Mucosa of rectum (tissue), 2 donors: ENCODE results near the gene C15orf62.

ENCODE experiments used
- H3K27ac ChIP-seq, 2 donors: one replicate each; pipeline ENCODE4 v1.7.0; 2013; ENCODE audit warnings: inconsistent platforms in 2 of 2, low read depth in 2 of 2, low read length in 2 of 2
- H3K27me3 ChIP-seq, 2 donors: one replicate each; pipeline ENCODE4 v1.7.0; 2013; ENCODE audit warnings: low read length in 2 of 2; ENCODE audit not compliant: control insufficient read depth in 2 of 2, insufficient read depth in 2 of 2
- H3K36me3 ChIP-seq, 2 donors: one replicate each; pipeline ENCODE4 v1.7.0; 2013; ENCODE audit warnings: low read length in 2 of 2; ENCODE audit not compliant: control insufficient read depth in 2 of 2, insufficient read depth in 2 of 2
- H3K4me1 ChIP-seq, 2 donors: one replicate each; pipeline ENCODE4 v1.7.0; 2013; ENCODE audit warnings: low read length in 2 of 2, mild to moderate bottlenecking in 1 of 2; ENCODE audit not compliant: control insufficient read depth in 2 of 2, insufficient read depth in 2 of 2
- H3K4me3 ChIP-seq, 2 donors: one replicate each; pipeline ENCODE4 v1.7.0; 2013; ENCODE audit warnings: low read length in 2 of 2
- H3K9ac ChIP-seq, 2 donors: one replicate each; pipeline ENCODE4 v1.7.0; 2013; ENCODE audit warnings: low read length in 2 of 2, low read depth in 1 of 2, mild to moderate bottlenecking in 1 of 2
- H3K9me3 ChIP-seq, 2 donors: one replicate each; pipeline ENCODE4 v1.7.0; 2013; ENCODE audit warnings: low read length in 2 of 2; ENCODE audit not compliant: control insufficient read depth in 2 of 2
- donor health status: healthy.
- donor health status: Normal muscosa, but diverticular disease.

C15orf62 gene

GRCh38 chr15:40775740-40776536, 6.2 kb downstream of the C15orf62 start:
- Histone ChIP-seq H3K36me3 (peaks cover 53 to 61% of the 10 kb centered on the region in 2 donors), H3K27me3 (no peaks in the 10 kb centered on the region), H3K9ac (no peak overlapping the region), H3K4me3 (no peak overlapping the region), H3K4me1 (peaks cover 0 to under 1% of the 10 kb centered on the region in 2 donors), H3K27ac (no peak overlapping the region), H3K9me3 (no peaks in the 10 kb centered on the region)

GRCh38 chr15:40776537-40777141, 6.9 kb downstream of the C15orf62 start:
- Histone ChIP-seq H3K9ac (no peak overlapping the region), H3K27ac (no peak overlapping the region), H3K36me3 (peaks cover 53 to 61% of the 10 kb centered on the region in 2 donors)

GRCh38 chr15:40782609-40783227, 12.9 kb downstream of the C15orf62 start:
- Histone ChIP-seq H3K9ac (no peak overlapping the region), H3K27me3 (no peaks in the 10 kb centered on the region), H3K27ac (no peak overlapping the region), H3K4me1 (peaks cover 15 to 23% of the 10 kb centered on the region in 2 donors), H3K9me3 (no peaks in the 10 kb centered on the region), H3K4me3 (no peak overlapping the region), H3K36me3 (peaks cover 10 to 17% of the 10 kb centered on the region in 2 donors)

More at GRCh38 chr15:40776537-40777141, 6.9 kb downstream of the C15orf62 start:
- no peaks in the 10 kb centered on the region for H3K27me3 ChIP-seq
- H3K4me1 ChIP-seq: no peaks in the 10 kb centered on the region
- no peak overlapping the region for H3K4me3 ChIP-seq
- H3K9me3 ChIP-seq: no peaks in the 10 kb centered on the region

- Histone ChIP-seq H3K27ac (no peak overlapping the region), H3K4me1 (peaks cover 25 to 38% of the 10 kb centered on the region in 2 donors), H3K9ac (no peak overlapping the region), H3K4me3 (no peak overlapping the region), H3K9me3 (no peaks in the 10 kb centered on the region), H3K27me3 (no peaks in the 10 kb centered on the region), H3K36me3 (peaks cover 0 to under 1% of the 10 kb centered on the region in 2 donors)
These were observed 15.4 kb downstream of the C15orf62 start for GRCh38 chr15:40785164-40785563.

GRCh38 chr15:40785814-40786213, 16.0 kb downstream of the C15orf62 start:
- Histone ChIP-seq H3K4me3 (no peak overlapping the region), H3K36me3 (peaks cover 0 to 3% of the 10 kb centered on the region in 2 donors), H3K27me3 (no peaks in the 10 kb centered on the region), H3K27ac (no peak overlapping the region), H3K4me1 (peaks cover 25 to 40% of the 10 kb centered on the region in 2 donors), H3K9me3 (no peaks in the 10 kb centered on the region), H3K9ac (peak overlapping the region in 1 of 2 donors; percentile 42)

GRCh38 chr15:40787344-40787841, 17.6 kb downstream of the C15orf62 start:
- Histone ChIP-seq H3K4me1 (peaks cover 25 to 43% of the 10 kb centered on the region in 2 donors), H3K27me3 (no peaks in the 10 kb centered on the region), H3K27ac (peak overlapping the region; percentile 85 to 86), H3K9me3 (no peaks in the 10 kb centered on the region), H3K9ac (peak overlapping the region; percentile 20 to 62), H3K36me3 (peaks cover 0 to 6% of the 10 kb centered on the region in 2 donors), H3K4me3 (peak overlapping the region; percentile 14 to 26)

GRCh38 chr15:40787991-40788390, 18.2 kb downstream of the C15orf62 start:
- H3K4me1 ChIP-seq: peaks cover 25 to 44% of the 10 kb centered on the region in 2 donors
- H3K27ac ChIP-seq: peak overlapping the region; percentile 85 to 86
- H3K4me3 ChIP-seq: peak overlapping the region in 1 of 2 donors; percentile 26
- peaks cover 0 to 6% of the 10 kb centered on the region in 2 donors for H3K36me3 ChIP-seq
- peak overlapping the region; percentile 17 to 62 for H3K9ac ChIP-seq
- H3K9me3 ChIP-seq: no peaks in the 10 kb centered on the region
- no peaks in the 10 kb centered on the region for H3K27me3 ChIP-seq

GRCh38 chr15:40789119-40789518, 19.3 kb downstream of the C15orf62 start:
- no peak overlapping the region for H3K4me3 ChIP-seq
- peaks cover 0 to 6% of the 10 kb centered on the region in 2 donors for H3K36me3 ChIP-seq
- H3K4me1 ChIP-seq: peaks cover 32 to 55% of the 10 kb centered on the region in 2 donors
- no peaks in the 10 kb centered on the region for H3K9me3 ChIP-seq
- H3K9ac ChIP-seq: no peak overlapping the region
- no peaks in the 10 kb centered on the region for H3K27me3 ChIP-seq
- peak overlapping the region in 1 of 2 donors; percentile 23 for H3K27ac ChIP-seq

- no peak overlapping the region for H3K4me3 ChIP-seq
- no peak overlapping the region for H3K9ac ChIP-seq
- H3K27me3 ChIP-seq: no peaks in the 10 kb centered on the region
- no peaks in the 10 kb centered on the region for H3K9me3 ChIP-seq
- peaks cover 0 to 6% of the 10 kb centered on the region in 2 donors for H3K36me3 ChIP-seq
- peaks cover 33 to 55% of the 10 kb centered on the region in 2 donors for H3K4me1 ChIP-seq
- no peak overlapping the region for H3K27ac ChIP-seq
These were observed 20.2 kb downstream of the C15orf62 start for GRCh38 chr15:40789999-40790398.

- peaks cover 33 to 57% of the 10 kb centered on the region in 2 donors for H3K4me1 ChIP-seq
- peaks cover 0 to 6% of the 10 kb centered on the region in 2 donors for H3K36me3 ChIP-seq
- H3K4me3 ChIP-seq: no peak overlapping the region
- H3K9ac ChIP-seq: no peak overlapping the region
- H3K9me3 ChIP-seq: no peaks in the 10 kb centered on the region
- H3K27me3 ChIP-seq: no peaks in the 10 kb centered on the region
- H3K27ac ChIP-seq: no peak overlapping the region
These were observed 20.9 kb downstream of the C15orf62 start for GRCh38 chr15:40790718-40791117.
